Loucy (cell line): Measurements from ENCODE around the gene TOX2.

Experiments
- H2AFZ ChIP-seq: fragments of 200-600 bp; sonication (generic); 2 replicates; pipeline ENCODE4 v1.6.0; 2016; ENCODE audit warnings: antibody characterized with exemption, mild to moderate bottlenecking, low read length, moderate library complexity
- H3F3A ChIP-seq: fragments of 200-600 bp; 2 replicates; pipeline ENCODE4 v1.6.0; 2016; ENCODE audit warnings: antibody characterized with exemption, low read depth, mild to moderate bottlenecking
- H3K27me3 ChIP-seq: fragments of 200-600 bp; sonication (generic); 2 replicates; pipeline ENCODE4 v1.6.1; 2014; ENCODE audit warnings: low read length, mild to moderate bottlenecking; ENCODE audit not compliant: insufficient read depth, poor library complexity, severe bottlenecking
- H3K36me3 ChIP-seq: fragments of 200-600 bp; sonication (generic); 2 replicates; pipeline ENCODE4 v1.6.1; 2016; ENCODE audit warnings: low read length; ENCODE audit not compliant: insufficient read depth
- H3K4me1 ChIP-seq: fragments of 200-600 bp; sonication (generic); 2 replicates; pipeline ENCODE4 v1.5.1; 2014; ENCODE audit warnings: low read length, mild to moderate bottlenecking; ENCODE audit not compliant: insufficient read depth, poor library complexity, severe bottlenecking
- H3K4me2 ChIP-seq: fragments of 200-600 bp; sonication (generic); 2 replicates; pipeline ENCODE4 v1.6.0; 2014; ENCODE audit warnings: antibody characterized with exemption, low read length, low read depth, mild to moderate bottlenecking; ENCODE audit not compliant: poor library complexity, severe bottlenecking
- H3K4me3 ChIP-seq: fragments of 200-600 bp; sonication (generic); 2 replicates; pipeline ENCODE4 v1.5.1; 2014; ENCODE audit warnings: low read length, mild to moderate bottlenecking, mixed read lengths; ENCODE audit not compliant: poor library complexity, severe bottlenecking
- H3K79me2 ChIP-seq: fragments of 200-600 bp; sonication (generic); 2 replicates; pipeline ENCODE4 v1.6.1; 2014; ENCODE audit warnings: low read length; ENCODE audit not compliant: insufficient read depth
- H3K9ac ChIP-seq: fragments of 200-600 bp; sonication (generic); 2 replicates; pipeline ENCODE4 v1.6.0; 2014; ENCODE audit warnings: mild to moderate bottlenecking, low read depth, low read length, moderate library complexity; ENCODE audit not compliant: poor library complexity, severe bottlenecking
- H3K9me2 ChIP-seq: fragments of 200-600 bp; sonication (generic); replicated peaks from 2 replicates; pipeline ENCODE4 v1.6.1; 2016; ENCODE audit warnings: low read depth, low read length, mixed read lengths
- H3K9me3 ChIP-seq: fragments of 200-600 bp; sonication (generic); 2 replicates; pipeline ENCODE4 v1.6.1; 2014; ENCODE audit warnings: mild to moderate bottlenecking, antibody characterized with exemption, low read length, low read depth; ENCODE audit not compliant: insufficient read depth
- H4K20me1 ChIP-seq: fragments of 200-600 bp; sonication (generic); 2 replicates; pipeline ENCODE4 v1.6.0; 2014; ENCODE audit warnings: antibody characterized with exemption, low read length, mild to moderate bottlenecking; ENCODE audit not compliant: insufficient read depth, poor library complexity, severe bottlenecking
- CTCF ChIP-seq: fragments of 200-600 bp; sonication (generic); conservative IDR thresholded peaks from 2 replicates; pipeline ENCODE4 v1.5.1; 2014; ENCODE audit warnings: mild to moderate bottlenecking, antibody characterized with exemption, low read length
- EZH2phosphoT487 ChIP-seq: fragments of 200-600 bp; IDR thresholded peaks from 2 replicates; pipeline ENCODE4 v1.6.1; 2018; ENCODE audit warnings: antibody characterized with exemption, mild to moderate bottlenecking, moderate library complexity, borderline replicate concordance

TOX2 gene

GRCh38 chr20:44001667-44002596 lies 87.3 kb downstream of the TOX2 start:
- TF ChIP-seq CTCF (no peak), EZH2phosphoT487 (no peak)
- Histone ChIP-seq H3K4me1 (peaks cover 16% of the 10 kb centered on the region), H2AFZ (no peak overlapping the region), H3K36me3 (no peaks in the 10 kb centered on the region), H4K20me1 (no peaks in the 10 kb centered on the region), H3K4me3 (no peak overlapping the region), H3K9me2 (no peaks in the 10 kb centered on the region), H3F3A (no peaks in the 10 kb centered on the region), H3K9ac (no peak overlapping the region), H3K4me2 (no peak overlapping the region), H3K27me3 (no peaks in the 10 kb centered on the region), H3K79me2 (no peaks in the 10 kb centered on the region), H3K9me3 (no peaks in the 10 kb centered on the region)

GRCh38 chr20:44002861-44003260 lies 88.2 kb downstream of the TOX2 start:
- Histone ChIP-seq H3K4me2 (no peak overlapping the region), H3K27me3 (no peaks in the 10 kb centered on the region), H3K79me2 (no peaks in the 10 kb centered on the region), H3K9me3 (no peaks in the 10 kb centered on the region), H3K36me3 (no peaks in the 10 kb centered on the region), H3K9me2 (no peaks in the 10 kb centered on the region), H3K9ac (no peak overlapping the region), H2AFZ (no peak overlapping the region), H3K4me3 (no peak overlapping the region), H3F3A (no peaks in the 10 kb centered on the region), H4K20me1 (no peaks in the 10 kb centered on the region), H3K4me1 (peaks cover 16% of the 10 kb centered on the region)
- TF ChIP-seq CTCF = no peak
- no peak for TF ChIP-seq EZH2phosphoT487

- Histone ChIP-seq H3K79me2 (no peaks in the 10 kb centered on the region), H3K9me2 (no peaks in the 10 kb centered on the region), H4K20me1 (no peaks in the 10 kb centered on the region), H3K4me3 (no peak overlapping the region), H3K9ac (no peak overlapping the region), H3K4me1 (peaks cover 16% of the 10 kb centered on the region), H3F3A (no peaks in the 10 kb centered on the region), H3K4me2 (no peak overlapping the region), H3K9me3 (no peaks in the 10 kb centered on the region), H3K36me3 (no peaks in the 10 kb centered on the region), H2AFZ (no peak overlapping the region), H3K27me3 (no peaks in the 10 kb centered on the region)
- no peak for TF ChIP-seq CTCF
- TF ChIP-seq EZH2phosphoT487 = no peak
Measured at GRCh38 chr20:44003609-44004008, 89.0 kb downstream of the TOX2 start.
